Lung (tissue), 12 donors: ENCODE measurements around the gene NRIP1. TPM values are rescaled to one million over a fixed set of nuclear protein-coding genes. Genes with fewer than 3 reads are reported as not detected.

Experiments used
- ATAC-seq: fragments of 200-7000 bp; cut with Tn5 transposase; one replicate; pipeline ENCODE4 v1.9.1; 2020; ENCODE audit warnings: moderate number of reproducible peaks; ENCODE audit not compliant: insufficient read depth, low FRiP score
- DNase-seq, 3 donors: peaks; one replicate each; pipeline ENCODE4 v3.0.0-alpha.2; 2013 to 2017
- H3K27ac ChIP-seq, 2 donors: one replicate each; pipeline ENCODE4 v1.5.1; 2013; ENCODE audit warnings: mild to moderate bottlenecking in 2 of 2, moderate library complexity in 2 of 2, control low read depth in 1 of 2, inconsistent platforms in 1 of 2, low read depth in 1 of 2, low read length in 1 of 2
- H3K27me3 ChIP-seq, 3 donors: one replicate each; pipeline ENCODE4 v1.5.1; 2013; ENCODE audit warnings: low read length in 2 of 3; ENCODE audit not compliant: control insufficient read depth in 3 of 3, insufficient read depth in 3 of 3
- H3K36me3 ChIP-seq, 4 donors: one replicate each; pipeline ENCODE4 v1.5.1; 2013; ENCODE audit warnings: low read length in 4 of 4, mild to moderate bottlenecking in 1 of 4, moderate library complexity in 1 of 4; ENCODE audit not compliant: control insufficient read depth in 4 of 4, insufficient read depth in 4 of 4
- H3K4me1 ChIP-seq, 5 donors: one replicate each; pipeline ENCODE4 v1.5.1; 2013; ENCODE audit warnings: low read length in 5 of 5, mild to moderate bottlenecking in 2 of 5, moderate library complexity in 1 of 5; ENCODE audit not compliant: control insufficient read depth in 5 of 5, insufficient read depth in 5 of 5
- H3K4me3 ChIP-seq: one replicate; pipeline ENCODE4 v1.5.1; 2013; ENCODE audit warnings: mild to moderate bottlenecking, control low read depth, moderate library complexity
- H3K9ac ChIP-seq, 2 donors: one replicate each; pipeline ENCODE4 v1.5.1; 2013; ENCODE audit warnings: low read length in 2 of 2, control low read depth in 1 of 2; ENCODE audit not compliant: insufficient read depth in 1 of 2
- H3K9me3 ChIP-seq, 4 donors: one replicate each; pipeline ENCODE4 v1.5.1; 2013; ENCODE audit warnings: low read length in 3 of 4, mild to moderate bottlenecking in 1 of 4, moderate library complexity in 1 of 4; ENCODE audit not compliant: control insufficient read depth in 4 of 4, insufficient read depth in 3 of 4
- CTCF ChIP-seq: IDR thresholded peaks from 2 replicates; pipeline ENCODE4 v1.5.1; 2012; ENCODE audit warnings: mild to moderate bottlenecking; ENCODE audit errors: control extremely low read depth, extremely low read depth
- WGBS, 2 donors: extraction: QIAGEN DNeasy Blood & Tissue Kit; methylation state at CpG; one replicate each; pipeline ENCODE4 v1.1.7; 2013; 5-methylcytosine and 5-hydroxymethylcytosine counted together
- polyA plus RNA-seq, 2 donors: library from polyadenylated mRNA; stranded (reverse); fragments of 200-250 nt; gene quantifications; one replicate each; pipeline ENCODE4 v1.2.1, GENCODE V29; 2013
- total RNA-seq, 2 donors: library from RNA; depleted of rRNA in 1 of 2; stranded (reverse); fragments of >200 nt in 1 of 2; gene quantifications; one replicate each; pipeline ENCODE4 v1.2.1, GENCODE V29; 2014 to 2021
- donor health status: control.
- donor health status: control.
- donor health status: Bipolar disorder and iron deficiency.
- donor health status: healthy.
- donor health status: DM: yes; HTN: yes; CAD: no.

Gene NRIP1
- total and polyA plus RNA-seq, 4 donors = 5.9 to 35.5 (median 18.3) TPM

GRCh38 chr21:14968821-14969220 is 96.0 kb downstream of the NRIP1 start:
- Histone ChIP-seq H3K27ac (no peak overlapping the region), H3K4me1 (no peaks in the 10 kb centered on the region), H3K4me3 (no peak overlapping the region), H3K9me3 (peaks cover 0 to 3% (median under 1%) of the 10 kb centered on the region in 4 donors), H3K36me3 (peaks cover 10 to 20% (median 16%) of the 10 kb centered on the region in 4 donors), H3K27me3 (no peaks in the 10 kb centered on the region), H3K9ac (no peak overlapping the region)
- DNase-seq (no peak), ATAC-seq (no peak)
- WGBS, 2 donors = 84 to 90% methylated on average over 1 of the region's 1 CpG
- TF ChIP-seq CTCF = no peak

DNA sequence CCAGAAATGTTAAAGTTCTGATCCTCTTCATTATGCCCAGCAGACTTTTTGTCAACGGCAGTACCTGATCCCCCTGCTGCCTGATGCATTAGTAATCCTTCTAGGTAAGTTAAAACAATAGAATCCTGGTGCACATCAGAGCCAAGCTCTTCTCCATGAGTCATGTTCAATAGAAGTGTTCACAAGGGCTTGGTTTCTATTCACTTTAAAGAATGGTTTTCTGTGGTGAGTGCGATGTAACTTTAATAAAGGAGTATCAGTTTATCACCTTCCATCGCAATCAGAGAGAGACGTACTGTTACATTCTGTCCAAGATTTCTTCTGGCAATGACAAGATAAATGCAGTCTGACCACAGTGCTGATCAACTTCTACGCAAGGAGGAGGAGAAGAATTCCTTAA is 96.8 kb downstream of the NRIP1 start:
- H3K27ac ChIP-seq = no peak overlapping the region
- 96 to 99% methylated on average over 5 of the region's 5 CpGs for WGBS, 2 donors
- no peak for DNase-seq
- no peaks in the 10 kb centered on the region for H3K27me3 ChIP-seq
- H3K36me3 ChIP-seq = peaks cover 10 to 20% (median 16%) of the 10 kb centered on the region in 4 donors
- no peaks in the 10 kb centered on the region for H3K4me1 ChIP-seq
- H3K9me3 ChIP-seq = peaks cover 0 to 3% (median under 1%) of the 10 kb centered on the region in 4 donors
- no peak overlapping the region for H3K9ac ChIP-seq
- no peak overlapping the region for H3K4me3 ChIP-seq
- TF ChIP-seq CTCF = no peak
- no peak for ATAC-seq

GRCh38 chr21:14964621-14965020 is 100.2 kb downstream of the NRIP1 start:
- H3K27me3 ChIP-seq = no peaks in the 10 kb centered on the region
- ATAC-seq (no peak), DNase-seq (no peak)
- no peak for TF ChIP-seq CTCF
- 87 to 92% methylated on average over 6 of the region's 6 CpGs for WGBS, 2 donors
- no peak overlapping the region for H3K4me3 ChIP-seq
- H3K4me1 ChIP-seq = no peaks in the 10 kb centered on the region
- H3K36me3 ChIP-seq = peaks cover 10 to 20% (median 16%) of the 10 kb centered on the region in 4 donors
- peaks cover 0 to 3% (median under 1%) of the 10 kb centered on the region in 4 donors for H3K9me3 ChIP-seq
- no peak overlapping the region for H3K27ac ChIP-seq
- H3K9ac ChIP-seq = no peak overlapping the region

DNA sequence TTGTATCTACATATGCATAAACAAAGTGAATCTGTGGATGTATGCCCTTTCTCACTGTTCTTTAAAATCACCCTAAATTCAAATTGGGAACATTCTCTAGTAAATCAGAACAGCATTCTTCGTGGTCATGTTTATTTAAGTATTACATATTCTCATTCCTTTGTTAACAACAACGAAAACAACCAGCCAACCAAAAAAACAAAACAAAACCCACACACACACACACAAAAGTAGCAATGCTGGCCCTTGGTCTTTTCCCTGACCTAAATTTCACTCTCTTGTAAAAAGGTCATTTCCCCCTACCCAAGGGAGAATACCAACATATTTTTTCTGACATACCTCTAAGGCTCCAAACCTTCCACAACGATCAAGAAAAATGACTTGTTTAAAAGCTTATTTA is 102.6 kb downstream of the NRIP1 start:
- no peak for DNase-seq
- H3K9ac ChIP-seq = no peak overlapping the region
- H3K27me3 ChIP-seq = no peaks in the 10 kb centered on the region
- H3K4me1 ChIP-seq = peaks cover 0 to 3% (median 0%) of the 10 kb centered on the region in 5 donors
- H3K9me3 ChIP-seq = peaks cover 0 to 2% (median under 1%) of the 10 kb centered on the region in 4 donors
- H3K4me3 ChIP-seq = no peak overlapping the region
- no peak overlapping the region for H3K27ac ChIP-seq
- WGBS, 2 donors = 69 to 80% methylated on average over 3 of the region's 3 CpGs
- ATAC-seq = no peak
- no peak for TF ChIP-seq CTCF
- peaks cover 3 to 11% (median 9%) of the 10 kb centered on the region in 4 donors for H3K36me3 ChIP-seq
